ENCODE results near the gene ARRDC4. TPM values are rescaled to one million over a fixed set of nuclear protein-coding genes. Genes with fewer than 3 reads are reported as not detected.

ARRDC4 gene
- total and polyA plus RNA-seq, 2 of the 8 experiments (the other 6 are each of a cell fraction or from before 2014, with no cell fraction given), result 3.5 to 3.8 TPM

GRCh38 chr15:97972366-97972765 is 11.9 kb downstream of the ARRDC4 start (continued):
- no peak for TF ChIP-seq SIRT6 (IDR thresholded peaks at IDR 0.05; ENCODE audit: low read length)
- no peak for TF ChIP-seq NANOG (IDR thresholded peaks at IDR 0.05; ENCODE audit: insufficient read depth, low read depth, low read length, poor library complexity, severe bottlenecking)
- TF ChIP-seq TCF12 (IDR thresholded peaks at IDR 0.05; ENCODE audit: low read depth, low read length), result no peak
- TF ChIP-seq SP2 (IDR thresholded peaks at IDR 0.05; ENCODE audit: low read length), result no peak

Data from H1 (cell line).